ENCODE results near the gene DRG1.
"Not testable (repeated sequence)": the region's sequence is repeated elsewhere in the genome, so short reads cannot be mapped to it uniquely, and the experiment has no call there.

DRG1 gene

DNA sequence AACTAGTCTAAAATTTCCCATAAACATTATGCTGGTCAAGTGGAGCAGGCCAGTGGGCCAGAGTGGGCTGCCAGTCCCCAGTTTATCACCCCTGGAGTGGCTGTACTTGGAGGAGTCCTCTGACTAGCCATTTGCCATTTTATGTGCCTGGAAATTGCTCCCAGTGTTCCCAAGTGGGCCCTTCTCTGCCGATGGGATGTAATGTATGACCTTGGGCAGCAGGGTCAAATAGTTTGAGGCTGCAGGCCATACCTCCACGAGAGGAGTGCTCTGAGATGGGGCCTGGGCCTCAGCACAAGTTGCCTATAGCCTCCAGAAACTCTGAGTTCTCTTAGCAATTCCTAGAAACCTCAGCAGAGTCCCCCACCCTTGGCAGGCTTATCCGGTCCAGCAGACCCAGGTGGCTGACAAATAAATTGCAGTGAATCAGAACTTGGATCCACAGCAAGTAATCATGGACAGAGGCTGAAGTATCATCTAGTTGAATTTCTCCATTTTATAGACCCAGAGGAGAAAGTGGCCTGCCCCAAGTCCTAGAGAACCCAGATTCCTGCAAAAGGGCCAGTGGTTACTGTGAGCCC is 35.4 kb upstream of the DRG1 start:
- ChIA-PET CTCF (no interaction called here), POLR2A (ENCODE audit: low non-redundant PET) (no interaction called here)
- H3K27ac ChIP-seq: no peak overlapping the region
- TF ChIP-seq CTCF (conservative IDR thresholded peaks at IDR 0.05; ENCODE audit: low read depth): no peak
- DNase-seq (ENCODE audit: low spot score): no peak

GRCh38 chr22:31367426-31367825 is 32.0 kb upstream of the DRG1 start:
- TF ChIP-seq CTCF (conservative IDR thresholded peaks at IDR 0.05; ENCODE audit: low read depth): no peak
- DNase-seq (ENCODE audit: low spot score): no peak
- H3K27ac ChIP-seq: no peak overlapping the region
- POLR2A ChIA-PET (ENCODE audit: low non-redundant PET): no interaction called here
- CTCF ChIA-PET: no interaction called here

DNA sequence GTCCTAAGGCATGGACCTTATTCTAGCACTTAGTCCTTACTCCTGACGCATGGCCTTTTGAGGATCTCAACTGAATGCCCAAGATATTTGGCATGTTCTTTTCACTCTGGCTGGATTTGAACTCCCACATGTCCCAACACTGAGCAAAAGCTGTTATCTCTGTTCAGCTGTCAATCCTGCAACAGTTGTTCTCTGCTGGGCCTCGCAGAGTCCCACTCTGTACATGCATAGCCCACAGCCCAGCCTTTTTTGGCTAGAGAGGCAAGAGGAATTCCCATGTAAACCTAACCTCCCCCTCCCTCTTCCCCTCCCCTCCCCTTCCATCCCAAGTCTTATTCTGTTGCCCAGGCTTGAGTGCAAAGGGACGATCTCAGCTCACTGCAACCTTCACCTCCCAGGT is 21.8 kb upstream of the DRG1 start:
- no peak for TF ChIP-seq CTCF (conservative IDR thresholded peaks at IDR 0.05; ENCODE audit: low read depth)
- DNase-seq (ENCODE audit: low spot score): no peak
- POLR2A ChIA-PET (ENCODE audit: low non-redundant PET): interaction anchor here (0.7 kb wide), 1 partner anchor 34 kb away, joined by 3 read pairs; no protein-coding TSS in a partner anchor
- CTCF ChIA-PET: interaction anchor here (0.6 kb wide), 1 partner anchor 688 kb away, joined by 3 read pairs; no protein-coding TSS in a partner anchor
- no peak overlapping the region for H3K27ac ChIP-seq

- ChIA-PET POLR2A (ENCODE audit: low non-redundant PET) (interaction anchor here (0.7 kb wide), 1 partner anchor 34 kb away, joined by 3 read pairs; no protein-coding TSS in a partner anchor), CTCF (interaction anchor here (0.6 kb wide), 1 partner anchor 689 kb away, joined by 3 read pairs; no protein-coding TSS in a partner anchor)
- no peak for DNase-seq (ENCODE audit: low spot score)
- no peak for TF ChIP-seq CTCF (conservative IDR thresholded peaks at IDR 0.05; ENCODE audit: low read depth)
- H3K27ac ChIP-seq: no peak overlapping the region
These were observed 21.3 kb upstream of the DRG1 start for GRCh38 chr22:31378123-31378522.

- H3K27ac ChIP-seq; POLR2A ChIA-PET (ENCODE audit: low non-redundant PET); DNase-seq (ENCODE audit: low spot score): not testable (repeated sequence)
- CTCF ChIA-PET: interaction anchor here (0.6 kb wide), 1 partner anchor 53 kb away, joined by 3 read pairs; no protein-coding TSS in a partner anchor
These were observed 20.8 kb upstream of the DRG1 start for GRCh38 chr22:31378651-31379050.

- H3K27ac ChIP-seq: no peak overlapping the region
- ChIA-PET CTCF (no interaction called here), POLR2A (ENCODE audit: low non-redundant PET) (no interaction called here)
- no peak for TF ChIP-seq CTCF (conservative IDR thresholded peaks at IDR 0.05; ENCODE audit: low read depth)
- DNase-seq (ENCODE audit: low spot score): no peak
These were observed 5.5 kb upstream of the DRG1 start for GRCh38 chr22:31393893-31394292.

DNA sequence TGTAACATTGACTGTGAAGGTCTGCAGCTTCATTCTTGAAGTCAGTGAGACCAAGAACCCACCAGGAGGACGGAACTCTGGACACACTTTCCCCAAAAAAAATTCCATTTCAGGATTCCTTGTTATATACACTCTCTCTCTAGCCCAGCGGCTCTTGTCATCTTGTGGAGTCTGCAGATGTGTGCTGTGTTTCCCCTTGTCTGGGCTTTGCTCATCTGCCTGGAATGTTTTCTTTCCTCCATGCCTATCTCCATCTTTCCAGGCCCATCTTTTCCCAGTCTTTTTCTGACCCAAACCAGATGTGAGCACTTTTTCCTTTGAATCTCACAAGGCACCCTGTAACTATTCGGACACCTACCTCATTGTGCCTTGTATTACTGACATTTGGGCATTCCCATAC is 5.1 kb upstream of the DRG1 start:
- POLR2A ChIA-PET (ENCODE audit: low non-redundant PET): no interaction called here
- DNase-seq (ENCODE audit: low spot score): no peak
- CTCF ChIA-PET: no interaction called here
- no peak for TF ChIP-seq CTCF (conservative IDR thresholded peaks at IDR 0.05; ENCODE audit: low read depth)
- no peak overlapping the region for H3K27ac ChIP-seq
